CD14-positive monocyte (primary cell): ENCODE measurements around the gene C22orf15. TPM values are rescaled to one million over a fixed set of nuclear protein-coding genes. Genes with fewer than 3 reads are reported as not detected.

ENCODE experiments used
- DNase-seq, 3 donors: peaks; one replicate each; pipeline ENCODE4 v3.0.0-alpha.2; 2011 to 2022
- H2AFZ ChIP-seq: 2 replicates; pipeline ENCODE4 v1.6.0; 2012; ENCODE audit warnings: mild to moderate bottlenecking, low read depth, low read length, inconsistent platforms; ENCODE audit not compliant: insufficient read depth, poor library complexity, severe bottlenecking
- H3K27ac ChIP-seq, 2 donors: 1 replicate in 1 of 2; 2 replicates in 1 of 2; pipeline ENCODE4 v1.5.1; 2012 to 2013; ENCODE audit warnings: low read length in 2 of 2, control low read depth in 1 of 2, inconsistent platforms in 1 of 2, low read depth in 1 of 2, mild to moderate bottlenecking in 1 of 2
- H3K27me3 ChIP-seq, 2 donors: one replicate each; pipeline versions ENCODE4 v1.6.0 to v1.6.1; 2011 to 2013; ENCODE audit warnings: low read length in 2 of 2; ENCODE audit not compliant: control insufficient read depth in 2 of 2, insufficient read depth in 2 of 2
- H3K36me3 ChIP-seq, 2 donors: replicated peaks in 1 of 2; 1 replicate in 1 of 2; 2 replicates in 1 of 2; pipeline versions ENCODE4 v1.5.1 to v1.6.1; 2012 to 2013; ENCODE audit warnings: low read length in 2 of 2, control low read depth in 1 of 2, inconsistent platforms in 1 of 2, mild to moderate bottlenecking in 1 of 2; ENCODE audit not compliant: insufficient read depth in 2 of 2, control insufficient read depth in 1 of 2
- H3K4me1 ChIP-seq, 2 donors: 1 replicate in 1 of 2; 2 replicates in 1 of 2; pipeline versions ENCODE4 v1.5.1 to v1.6.1; 2012 to 2013; ENCODE audit warnings: low read length in 2 of 2, control low read depth in 1 of 2, inconsistent platforms in 1 of 2, mild to moderate bottlenecking in 1 of 2, moderate library complexity in 1 of 2; ENCODE audit not compliant: insufficient read depth in 2 of 2, control insufficient read depth in 1 of 2
- H3K4me2 ChIP-seq: replicated peaks from 2 replicates; pipeline ENCODE3; 2012; ENCODE audit warnings: low read length, moderate library complexity, mild to moderate bottlenecking; ENCODE audit not compliant: poor library complexity, severe bottlenecking; ENCODE audit errors: extremely low read depth
- H3K4me3 ChIP-seq, 3 experiments: fragments of 200-600 bp in 1 of 3; sonication (generic) in 1 of 3; replicated peaks in 1 of 3; 1 replicate in 2 of 3; 2 replicates in 1 of 3; pipeline ENCODE4 v1.5.1; 2011 to 2013; ENCODE audit warnings: low read length in 3 of 3, mild to moderate bottlenecking in 3 of 3, control low read depth in 2 of 3, low read depth in 2 of 3, inconsistent platforms in 1 of 3, moderate library complexity in 1 of 3
- H3K79me2 ChIP-seq: 2 replicates; pipeline ENCODE4 v1.6.0; 2012; ENCODE audit warnings: mild to moderate bottlenecking, control low read depth, inconsistent platforms, low read length, moderate library complexity; ENCODE audit not compliant: insufficient read depth
- H3K9ac ChIP-seq: 2 replicates; pipeline ENCODE4 v1.6.0; 2017; ENCODE audit warnings: low read length, mild to moderate bottlenecking; ENCODE audit not compliant: insufficient read depth, poor library complexity, severe bottlenecking
- H3K9me3 ChIP-seq, 2 donors: replicated peaks in 1 of 2; 1 replicate in 1 of 2; 2 replicates in 1 of 2; pipeline versions ENCODE4 v1.5.1 to v1.6.1; 2012 to 2013; ENCODE audit warnings: low read length in 2 of 2, control low read depth in 1 of 2; ENCODE audit not compliant: control insufficient read depth in 1 of 2, insufficient read depth in 1 of 2
- H4K20me1 ChIP-seq: 2 replicates; pipeline ENCODE4 v1.6.0; 2012; ENCODE audit warnings: mild to moderate bottlenecking, low read length, control low read depth, moderate library complexity; ENCODE audit not compliant: insufficient read depth
- H3K27ac Mint-ChIP-seq, 7 donors: one replicate each; pipeline ENCODE4 v1.8.0; 2020; ENCODE audit warnings: mild to moderate bottlenecking in 7 of 7, mixed read lengths in 7 of 7, moderate library complexity in 6 of 7, inconsistent platforms in 2 of 7
- H3K27me3 Mint-ChIP-seq, 3 donors: one replicate each; pipeline ENCODE4 v1.8.0; 2021 to 2022; ENCODE audit warnings: low read depth in 3 of 3, mild to moderate bottlenecking in 3 of 3, mixed read lengths in 3 of 3, moderate library complexity in 3 of 3, inconsistent platforms in 1 of 3
- H3K36me3 Mint-ChIP-seq, 2 donors: one replicate each; pipeline ENCODE4 v1.8.0; 2020; ENCODE audit warnings: mixed read lengths in 2 of 2, inconsistent platforms in 1 of 2, mild to moderate bottlenecking in 1 of 2
- H3K4me1 Mint-ChIP-seq: one replicate; pipeline ENCODE4 v1.8.0; 2020; ENCODE audit warnings: mild to moderate bottlenecking, mixed read lengths
- H3K4me3 Mint-ChIP-seq, 2 donors: one replicate each; pipeline ENCODE4 v1.8.0; 2020; ENCODE audit warnings: mild to moderate bottlenecking in 2 of 2, mixed read lengths in 2 of 2, moderate library complexity in 1 of 2
- H3K9me3 Mint-ChIP-seq, 7 donors: one replicate each; pipeline ENCODE4 v1.8.0; 2020 to 2022; ENCODE audit warnings: mixed read lengths in 7 of 7, mild to moderate bottlenecking in 6 of 7, moderate library complexity in 6 of 7, inconsistent platforms in 2 of 7
- CTCF ChIP-seq: fragments of 200-600 bp; IDR thresholded peaks from one replicate; pipeline ENCODE4 v1.8.0; 2022; ENCODE audit warnings: antibody characterized with exemption, mild to moderate bottlenecking
- WGBS: methylation state at CpG from one replicate; pipeline ENCODE4 v1.1.5; 2013; ENCODE audit warnings: missing lambda C conversion rate; ENCODE audit not compliant: insufficient coverage; 5-methylcytosine and 5-hydroxymethylcytosine counted together
- intact Hi-C, 2 donors: fragments of 100-400 bp; cut with micrococcal nuclease; formaldehyde crosslinking; loops; one replicate each; pipeline versions ENCODE4 v1.15.0 to v1.15.1; 2023
- polyA plus RNA-seq, 3 donors: library from polyadenylated mRNA; depleted of rRNA in 1 of 3; unstranded in 2 of 3; stranded (reverse) in 1 of 3; fragments of 300-500 nt in 2 of 3; fragments of >200 nt in 1 of 3; fragmentation: Illumina TruSeq in 2 of 3; gene quantifications; 1 replicate in 2 of 3; 2 replicates in 1 of 3; pipeline ENCODE4 v1.2.3, GENCODE V29; 2012 to 2021

Gene C22orf15
- polyA plus RNA-seq, 3 donors = 0.29 TPM; not detected in 2

- Mint-ChIP-seq H3K27ac (no peak overlapping the region), H3K4me1 (no peaks in the 10 kb centered on the region), H3K9me3 (peaks cover 0 to 2% (median 0%) of the 10 kb centered on the region in 7 donors), H3K27me3 (no peaks in the 10 kb centered on the region), H3K36me3 (peaks cover 51 to 92% of the 10 kb centered on the region in 2 donors), H3K4me3 (no peak overlapping the region)
- no peaks in the 10 kb centered on the region for H3K27me3 ChIP-seq
- WGBS = 100% methylated on average over 1 of the region's 4 CpGs
- no peak overlapping the region for H2AFZ ChIP-seq
- no peak for DNase-seq
- no peaks in the 10 kb centered on the region for H3K79me2 ChIP-seq
- H3K4me1 ChIP-seq = no peaks in the 10 kb centered on the region
- H3K9ac ChIP-seq = no peak overlapping the region
- peaks cover 49 to 76% of the 10 kb centered on the region in 2 donors for H3K36me3 ChIP-seq
- no peak for TF ChIP-seq CTCF
- H3K9me3 ChIP-seq = no peaks in the 10 kb centered on the region
- no peak overlapping the region for H3K27ac ChIP-seq
- intact Hi-C loops = no loop called here
- no peaks in the 10 kb centered on the region for H4K20me1 ChIP-seq
- no peak overlapping the region for H3K4me2 ChIP-seq
- H3K4me3 ChIP-seq = no peak overlapping the region
Measured at GRCh38 chr22:23812378-23812777, 49.6 kb downstream of the C22orf15 start.

Other genes starting within 250 kb of the C22orf15 start
- not detected for gene IGLL1, start 182.7 kb upstream of the C22orf15 start, polyA plus RNA-seq
- 1 to 10 TPM in 1 of 3 donors, not detected in 2; 1.7 TPM for gene DRICH1, start 130.7 kb upstream of the C22orf15 start, polyA plus RNA-seq
- 1 to 10 TPM; 2.3 to 2.4 (median 2.3) TPM for gene RGL4, start 72.0 kb upstream of the C22orf15 start, polyA plus RNA-seq
- gene ZNF70, start 11.9 kb upstream of the C22orf15 start, polyA plus RNA-seq = under 1 TPM; 0.04 to 0.85 (median 0.09) TPM
- gene VPREB3, start 8.6 kb upstream of the C22orf15 start, polyA plus RNA-seq = 1 to 10 TPM in 2 of 3 donors, under 1 TPM in 1; 0.88 to 1.0 (median 1.0) TPM
- 10 to 100 TPM; 15.3 to 46.7 (median 26.8) TPM for gene CHCHD10, start 5.0 kb downstream of the C22orf15 start, polyA plus RNA-seq
- not detected for gene MMP11, start 9.9 kb downstream of the C22orf15 start, polyA plus RNA-seq
- gene SMARCB1, start 24.0 kb downstream of the C22orf15 start, polyA plus RNA-seq = 10 to 100 TPM; 30.3 to 71.8 (median 31.5) TPM
- gene DERL3, start 76.0 kb downstream of the C22orf15 start, polyA plus RNA-seq = under 1 TPM; 0.23 to 0.64 (median 0.28) TPM
- gene SLC2A11, start 94.9 kb downstream of the C22orf15 start, polyA plus RNA-seq = 1 to 10 TPM; 1.3 to 3.3 (median 2.5) TPM
- gene MIF, start 131.4 kb downstream of the C22orf15 start, polyA plus RNA-seq = 100 to 1,000 TPM in 2 of 3 donors, 10 to 100 TPM in 1; 66.4 to 390 (median 338) TPM
- under 1 TPM in 2 of 3 donors, not detected in 1; 0.25 to 0.72 TPM for gene GSTT2B, start 198.2 kb downstream of the C22orf15 start, polyA plus RNA-seq
- under 1 TPM in 2 of 3 donors, not detected in 1; 0.25 to 0.41 TPM for gene DDTL, start 203.9 kb downstream of the C22orf15 start, polyA plus RNA-seq
- 100 to 1,000 TPM; 115 to 192 (median 138) TPM for gene DDT, start 211.5 kb downstream of the C22orf15 start, polyA plus RNA-seq
- under 1 TPM in 1 of 3 donors, not detected in 2; 0.15 TPM for gene GSTT2, start 217.1 kb downstream of the C22orf15 start, polyA plus RNA-seq
- gene GSTT4, start 242.5 kb downstream of the C22orf15 start, polyA plus RNA-seq = not detected
- 10 to 100 TPM in 1 of 3 donors, 1 to 10 TPM in 2; 2.0 to 30.5 (median 3.1) TPM for gene CABIN1, start 248.3 kb downstream of the C22orf15 start, polyA plus RNA-seq